Right kidney (tissue), 1 donor: ENCODE data around the gene C2CD4A.

Experiments used
- DNase-seq: peaks from one replicate; pipeline ENCODE4 v3.0.0-alpha.2; 2016

C2CD4A gene

GRCh38 chr15:62104401-62104800 is 37.6 kb downstream of the C2CD4A start:
- no peak for DNase-seq

GRCh38 chr15:62104846-62105245 is 38.1 kb downstream of the C2CD4A start:
- no peak for DNase-seq

DNA sequence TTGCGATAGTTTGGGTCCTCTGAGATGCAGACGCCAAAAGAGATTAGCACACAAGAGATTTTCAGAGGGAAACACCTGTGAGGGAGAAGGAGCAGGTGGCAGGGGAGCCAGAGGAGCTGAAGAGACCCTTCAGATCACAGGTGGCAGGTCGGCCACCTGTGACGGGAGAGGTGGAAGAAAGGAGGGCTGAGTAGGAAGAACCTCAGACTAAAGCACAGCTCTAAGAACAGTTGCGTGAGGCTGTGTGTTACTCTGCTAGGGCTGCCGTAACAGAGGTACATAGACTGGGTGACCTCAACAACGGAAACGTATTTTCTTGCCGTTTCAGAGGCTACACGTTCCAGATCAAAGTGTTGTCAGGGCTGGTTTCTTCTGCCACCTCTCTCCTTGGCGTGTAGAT is 38.5 kb downstream of the C2CD4A start:
- DNase-seq = no peak

GRCh38 chr15:62106096-62106495 is 39.3 kb downstream of the C2CD4A start:
- no peak for DNase-seq

GRCh38 chr15:62107571-62108121 is 40.9 kb downstream of the C2CD4A start:
- no peak for DNase-seq

GRCh38 chr15:62108411-62108810 is 41.6 kb downstream of the C2CD4A start:
- DNase-seq = no peak

GRCh38 chr15:62109437-62109836 is 42.7 kb downstream of the C2CD4A start:
- DNase-seq = no peak

- no peak for DNase-seq
Observed at GRCh38 chr15:62109982-62110851, 43.4 kb downstream of the C2CD4A start.

GRCh38 chr15:62112081-62112480 is 45.3 kb downstream of the C2CD4A start:
- DNase-seq = no peak

DNA sequence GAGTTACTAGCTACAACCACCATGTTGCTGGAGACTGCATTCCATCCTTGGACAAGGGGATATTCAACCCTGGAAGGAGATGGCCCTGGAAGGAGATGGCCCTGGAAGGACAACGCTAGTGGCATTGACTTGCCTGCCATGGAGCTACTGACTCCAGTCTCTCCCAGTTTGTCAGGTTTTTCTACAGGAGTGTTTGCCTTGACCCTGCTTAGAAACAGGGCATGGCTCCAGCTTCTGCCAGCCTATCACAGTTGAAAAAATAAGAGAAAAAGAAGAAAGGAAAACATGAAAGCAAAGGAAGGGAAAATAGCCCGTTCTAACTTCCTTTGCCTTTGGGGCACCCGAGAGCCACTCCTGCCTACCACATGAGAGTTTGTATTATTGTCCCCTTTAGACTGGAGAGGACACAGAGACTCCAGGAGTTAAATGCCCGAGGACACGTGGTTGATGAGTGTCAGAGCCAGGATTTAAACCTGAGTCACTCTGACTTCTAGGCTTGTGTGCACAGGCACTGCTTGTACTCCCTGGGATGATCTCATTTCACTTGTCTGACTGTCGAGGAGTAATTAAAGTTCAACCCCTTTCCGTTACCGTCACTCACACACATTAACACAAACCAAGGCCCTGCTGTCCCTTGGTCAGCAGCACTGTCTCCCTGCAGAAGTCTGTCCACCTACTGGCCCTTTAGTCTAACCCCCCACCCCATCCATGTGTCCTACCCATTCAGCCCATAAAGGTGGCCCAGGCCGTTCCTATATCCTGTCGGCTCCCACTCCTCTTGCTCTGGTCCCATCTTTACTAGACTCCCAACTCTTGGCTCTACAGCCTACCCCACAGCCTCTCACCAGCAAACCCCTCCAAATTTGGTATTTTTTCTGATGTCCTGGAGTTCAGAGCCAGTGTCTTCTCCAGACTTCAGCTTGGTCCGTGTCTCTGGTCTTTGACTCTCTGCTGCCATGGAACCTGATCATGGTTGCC is 46.1 kb downstream of the C2CD4A start:
- DNase-seq = no peak

DNA sequence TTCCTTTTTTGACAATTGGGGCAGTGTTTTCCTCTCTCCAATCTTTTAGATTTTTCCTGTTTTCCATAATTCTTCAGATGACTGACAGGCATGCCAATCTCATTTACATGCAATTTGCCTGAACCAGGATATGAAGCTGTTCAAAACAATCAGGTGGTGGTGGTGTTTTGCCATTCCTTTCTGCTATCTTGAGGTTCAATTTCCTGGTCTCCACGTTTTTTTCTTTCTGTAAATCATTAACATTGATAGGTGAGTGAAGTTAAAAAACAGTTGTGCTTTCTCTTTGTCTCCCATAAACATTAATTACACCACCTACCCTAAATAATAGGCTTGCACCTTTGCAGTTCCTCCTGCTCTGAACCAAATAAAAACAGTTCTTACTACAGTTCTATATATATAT is 49.1 kb downstream of the C2CD4A start:
- DNase-seq = no peak

DNA sequence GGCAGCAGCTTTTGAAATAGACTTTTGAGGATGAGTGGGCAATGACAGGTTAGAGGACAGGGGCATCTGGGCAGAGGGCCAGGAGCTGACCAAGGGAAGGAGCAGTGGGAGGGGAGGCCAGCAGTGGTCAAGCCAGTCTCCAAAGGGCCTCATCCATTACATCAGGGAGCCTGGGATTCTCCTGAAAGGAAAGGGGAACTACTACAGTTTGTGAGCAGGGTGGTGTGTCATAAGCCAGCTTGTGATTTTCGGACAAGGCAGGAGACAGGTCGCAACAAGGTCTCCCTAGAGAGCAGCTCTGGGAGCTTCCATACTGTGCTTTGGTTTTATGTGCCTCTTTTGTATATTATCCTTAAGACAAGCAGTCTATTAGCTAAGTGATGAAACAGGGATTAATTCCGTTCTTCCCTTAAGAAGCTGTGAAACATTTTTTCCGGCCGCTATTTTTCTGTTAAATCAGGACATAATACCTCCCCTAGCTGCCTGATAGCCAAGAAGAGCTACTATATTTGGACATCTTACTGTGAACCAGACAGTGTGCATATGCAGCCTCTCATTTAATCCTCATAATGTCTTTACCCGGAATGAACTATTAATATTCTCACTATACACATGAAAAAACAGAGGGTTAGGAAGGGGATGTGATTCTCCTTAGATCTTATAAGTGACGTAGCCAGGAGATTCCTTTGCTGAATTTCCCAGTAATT is 51.9 kb downstream of the C2CD4A start:
- DNase-seq = no peak

DNA sequence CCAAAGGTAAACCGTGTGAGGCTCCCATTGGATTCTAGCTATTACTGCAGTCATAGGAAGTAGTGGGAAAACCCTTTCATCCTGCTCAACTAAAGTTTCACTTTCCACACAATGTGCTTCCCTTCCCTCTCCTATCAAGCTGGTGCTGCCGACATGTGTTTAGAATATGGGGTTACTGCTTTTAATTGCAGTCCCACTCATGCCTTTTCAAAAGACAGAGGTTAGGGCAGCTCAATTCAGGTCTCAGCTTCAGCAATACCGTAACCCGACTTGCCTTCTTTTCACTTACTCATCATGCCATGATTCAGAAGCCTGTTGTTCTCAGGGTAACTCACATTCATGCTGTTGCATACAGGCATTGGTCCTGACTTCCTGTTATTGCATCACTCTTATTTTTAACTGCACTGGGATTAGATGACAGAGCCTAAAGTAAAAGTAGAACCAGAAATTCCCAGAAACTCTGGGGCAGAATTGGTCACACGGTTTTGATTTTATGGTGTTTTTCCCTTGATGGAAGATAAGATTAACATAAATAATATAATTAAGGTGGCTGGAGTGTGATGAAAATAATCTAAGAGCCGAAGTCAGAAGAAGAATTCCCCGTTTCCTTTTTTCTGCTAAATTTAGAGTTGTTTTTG is 52.6 kb downstream of the C2CD4A start:
- no peak for DNase-seq

- DNase-seq = no peak
Observed at GRCh38 chr15:62119874-62120273, 53.1 kb downstream of the C2CD4A start.
